Measurements from ENCODE around the gene MDP1.

DNA sequence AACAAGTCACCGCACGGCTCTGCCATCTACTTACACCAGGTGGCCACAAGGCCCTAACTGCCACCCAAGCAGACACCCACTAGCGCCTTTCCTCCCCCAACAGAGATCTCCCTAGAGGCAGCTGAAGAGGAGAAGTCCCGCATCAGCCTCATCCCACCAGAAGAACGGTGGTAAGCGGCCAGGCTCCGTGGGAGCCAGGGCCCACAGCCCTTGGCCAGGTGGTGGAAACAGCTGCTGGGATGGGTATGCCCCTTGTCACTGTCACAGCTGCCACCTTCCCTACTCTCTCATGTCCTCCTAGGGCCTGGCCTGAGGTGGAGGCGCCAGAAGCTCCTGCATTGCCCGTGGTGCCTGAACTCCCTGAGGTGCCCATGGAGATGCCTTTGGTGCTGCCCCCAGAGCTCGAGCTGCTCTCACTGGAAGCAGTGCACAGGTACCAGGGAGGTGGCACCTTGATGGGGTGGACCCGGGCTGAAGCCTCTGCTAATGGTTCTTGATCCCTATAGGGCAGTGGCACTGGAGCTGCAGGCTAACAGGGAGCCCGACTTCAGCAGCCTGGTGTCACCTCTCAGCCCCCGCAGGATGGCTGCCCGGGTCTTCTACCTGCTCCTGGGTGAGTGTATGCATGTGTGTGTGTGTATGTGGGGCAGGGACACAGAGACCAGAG, 36.4 kb downstream of the MDP1 start:
- TF ChIP-seq, protein P1, sequence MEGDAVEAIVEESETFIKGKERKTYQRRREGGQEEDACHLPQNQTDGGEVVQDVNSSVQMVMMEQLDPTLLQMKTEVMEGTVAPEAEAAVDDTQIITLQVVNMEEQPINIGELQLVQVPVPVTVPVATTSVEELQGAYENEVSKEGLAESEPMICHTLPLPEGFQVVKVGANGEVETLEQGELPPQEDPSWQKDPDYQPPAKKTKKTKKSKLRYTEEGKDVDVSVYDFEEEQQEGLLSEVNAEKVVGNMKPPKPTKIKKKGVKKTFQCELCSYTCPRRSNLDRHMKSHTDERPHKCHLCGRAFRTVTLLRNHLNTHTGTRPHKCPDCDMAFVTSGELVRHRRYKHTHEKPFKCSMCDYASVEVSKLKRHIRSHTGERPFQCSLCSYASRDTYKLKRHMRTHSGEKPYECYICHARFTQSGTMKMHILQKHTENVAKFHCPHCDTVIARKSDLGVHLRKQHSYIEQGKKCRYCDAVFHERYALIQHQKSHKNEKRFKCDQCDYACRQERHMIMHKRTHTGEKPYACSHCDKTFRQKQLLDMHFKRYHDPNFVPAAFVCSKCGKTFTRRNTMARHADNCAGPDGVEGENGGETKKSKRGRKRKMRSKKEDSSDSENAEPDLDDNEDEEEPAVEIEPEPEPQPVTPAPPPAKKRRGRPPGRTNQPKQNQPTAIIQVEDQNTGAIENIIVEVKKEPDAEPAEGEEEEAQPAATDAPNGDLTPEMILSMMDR (IDR thresholded peaks at IDR 0.05), result no peak
- no peak for TF ChIP-seq ZFX (IDR thresholded peaks at IDR 0.05; ENCODE audit: borderline replicate concordance)
